DMS153 (cell line): ENCODE data around the gene SLC19A3.
"Not testable (repeated sequence)": the region's sequence is repeated elsewhere in the genome, so short reads cannot be mapped to it uniquely, and the experiment has no call there.

ENCODE experiments used
- DNase-seq: peaks from one replicate; lab custom pipeline; 2025; lab: John Stamatoyannopoulos, UW

The SLC19A3 gene

DNA sequence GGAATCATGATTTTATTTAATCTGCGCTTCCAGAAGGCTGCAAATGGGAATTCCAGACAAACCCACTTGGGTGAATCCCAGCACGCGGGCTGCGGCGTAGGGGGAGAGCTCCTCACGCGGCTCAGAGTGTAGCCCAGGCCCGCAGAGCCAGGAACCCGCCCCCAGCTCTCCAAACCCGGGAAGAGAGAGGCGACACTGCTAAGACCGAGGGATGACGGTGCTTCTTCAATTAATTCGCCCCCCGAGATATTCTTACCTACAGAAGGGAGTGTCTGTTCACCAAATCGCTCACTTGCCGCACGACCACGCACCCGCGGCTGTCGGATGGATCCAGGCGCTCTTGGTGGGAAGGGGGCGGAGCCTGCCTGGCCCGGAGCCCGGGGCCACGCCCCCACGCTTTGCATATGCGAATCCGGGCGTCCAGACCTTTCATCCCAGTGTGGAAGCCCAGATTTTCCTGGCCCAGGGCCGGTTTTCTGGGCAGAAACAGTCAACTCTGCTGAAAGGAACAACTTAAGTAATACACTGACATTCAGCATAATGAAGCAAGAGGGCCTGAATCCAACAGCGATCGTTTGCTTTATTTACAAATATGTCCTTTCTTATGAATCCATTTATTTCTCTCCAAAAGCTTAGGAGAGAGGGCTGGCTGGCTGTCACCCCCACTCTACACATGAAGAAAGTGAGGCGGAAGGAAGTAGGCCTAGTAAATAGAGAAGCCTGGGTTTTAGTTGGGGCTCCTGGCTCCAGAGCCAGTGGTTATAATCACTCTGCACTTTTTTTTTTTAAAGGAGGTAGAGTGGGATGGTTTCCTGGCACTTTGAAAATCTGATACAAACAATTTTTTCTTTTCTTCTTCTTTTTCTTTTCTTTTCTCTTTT, at the start of gene SLC19A3:
Gene SLC19A3, minus strand, starts transcription at position 342 of the 881 bp plus-strand sequence. CDS start 15,710 bp downstream, outside the sequence.
- no peak for DNase-seq

DNA sequence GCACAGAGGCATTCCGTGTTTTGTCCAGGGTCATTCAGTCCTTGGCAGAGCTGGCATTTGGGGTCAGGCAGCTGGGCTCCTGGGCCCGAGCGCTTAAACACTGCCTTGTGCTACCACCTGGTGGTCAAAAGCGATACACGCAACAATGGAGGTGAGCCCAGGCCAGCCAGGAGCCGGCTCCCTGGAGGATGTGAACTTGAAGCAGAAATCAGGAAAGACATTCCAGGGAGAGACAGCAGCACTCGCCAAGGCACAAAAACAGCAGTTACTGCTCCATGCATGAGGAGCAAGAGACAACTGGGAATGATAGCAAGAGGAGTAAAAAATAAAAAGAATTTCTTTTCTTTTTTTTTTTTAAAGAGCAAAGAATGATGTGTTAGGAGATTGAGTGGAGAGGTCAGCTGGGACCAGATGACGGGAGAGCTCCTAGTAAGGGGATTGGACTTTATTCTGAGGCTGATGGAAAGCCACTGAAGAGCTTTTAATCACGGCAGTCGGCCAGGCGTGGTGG, 48.6 kb upstream of the SLC19A3 start:
- DNase-seq = peak; percentile 18

DNA sequence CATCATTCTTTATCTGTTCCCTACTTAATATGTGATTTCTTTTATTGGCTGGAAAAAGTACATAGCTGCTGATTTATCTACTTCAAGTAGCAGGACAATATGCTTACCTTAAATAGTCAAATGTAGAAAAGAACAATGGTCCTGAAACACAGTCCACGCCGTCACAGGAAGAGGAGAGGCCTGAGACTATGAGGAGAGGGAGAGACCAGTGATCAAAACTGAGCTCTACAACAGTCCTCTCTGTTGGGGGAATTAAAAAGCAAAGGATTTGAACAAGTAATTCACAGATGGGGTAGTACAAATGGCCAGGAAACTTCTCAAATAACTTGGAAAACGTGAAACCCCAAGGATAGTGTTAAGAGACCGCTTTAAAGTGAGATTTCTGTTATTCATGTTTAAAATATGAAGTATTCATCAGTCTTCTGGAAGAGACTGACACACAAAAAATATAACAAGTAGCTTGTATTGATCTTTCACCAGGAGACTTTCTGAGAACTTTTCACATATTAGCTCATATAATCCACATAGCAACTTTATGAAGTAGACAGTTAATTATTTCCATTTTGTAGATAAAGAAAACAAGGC, 48.1 kb upstream of the SLC19A3 start:
- no peak for DNase-seq

DNA sequence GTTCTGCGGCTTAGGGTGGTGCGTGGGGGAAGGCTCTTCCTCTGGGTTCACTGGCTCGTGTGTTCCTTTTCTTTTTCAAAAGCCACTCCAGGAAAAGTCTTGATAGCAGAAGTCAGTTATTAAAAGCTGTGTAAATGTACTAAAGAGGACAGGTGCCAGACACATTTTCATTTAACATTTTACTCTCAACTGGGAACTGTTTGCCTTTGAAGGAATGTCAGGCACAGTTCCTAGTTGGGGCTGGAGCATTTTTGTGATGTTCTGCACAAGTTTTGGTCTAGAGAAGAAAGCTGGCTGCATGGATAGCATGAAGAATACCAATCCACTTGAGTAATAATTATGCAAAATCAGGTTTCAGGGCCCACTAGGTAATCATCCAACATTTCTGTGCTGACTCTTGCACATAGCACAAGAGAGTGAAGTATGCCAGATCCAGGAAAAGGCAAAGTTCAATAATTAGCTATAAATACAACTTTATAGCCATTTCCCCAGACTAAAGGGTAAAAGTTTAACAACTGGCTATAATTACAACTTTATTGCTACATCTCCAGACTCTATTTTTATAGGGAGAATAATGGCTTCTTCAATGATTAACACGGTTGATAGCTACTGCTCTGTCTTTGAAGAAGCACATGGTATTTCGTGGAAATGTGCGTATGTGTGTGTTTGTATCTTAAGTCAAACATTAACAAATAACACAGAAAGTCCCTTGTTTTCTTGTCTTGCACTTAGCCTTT, 44.1 kb upstream of the SLC19A3 start:
- DNase-seq = no peak

DNA sequence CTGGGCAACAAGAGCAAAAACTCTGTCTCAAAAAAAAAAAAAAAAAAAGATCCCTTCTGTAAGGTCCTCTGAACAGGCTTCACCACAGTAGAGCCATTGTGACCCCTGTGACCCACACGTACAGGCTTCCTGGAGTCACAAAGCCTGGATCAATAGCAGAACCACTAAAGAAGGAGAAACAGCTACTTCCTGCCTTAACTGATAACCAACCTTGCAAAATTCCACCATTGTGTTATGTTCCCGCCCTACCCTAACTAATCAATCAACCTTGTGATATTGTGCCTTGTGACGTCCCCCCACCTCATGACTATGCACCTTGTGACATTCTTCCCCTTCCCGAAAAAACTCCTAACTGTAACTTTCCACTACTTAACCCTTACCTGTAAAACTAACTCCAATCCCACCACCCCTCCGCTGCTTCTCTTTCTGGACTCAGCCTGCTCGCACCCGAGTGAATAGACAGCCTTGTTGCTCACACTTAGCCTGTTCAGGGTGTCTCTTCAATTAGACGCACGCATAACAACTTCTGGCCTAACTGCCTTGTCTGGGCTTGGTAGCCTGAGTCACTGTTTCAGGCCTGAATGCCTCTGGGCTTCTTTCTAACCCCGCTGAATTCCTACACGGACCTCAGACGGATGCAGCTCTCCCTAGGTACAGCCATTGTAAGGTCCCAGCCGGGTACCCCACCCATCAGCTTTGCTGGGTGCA, 41.7 kb upstream of the SLC19A3 start:
- no peak for DNase-seq

DNA sequence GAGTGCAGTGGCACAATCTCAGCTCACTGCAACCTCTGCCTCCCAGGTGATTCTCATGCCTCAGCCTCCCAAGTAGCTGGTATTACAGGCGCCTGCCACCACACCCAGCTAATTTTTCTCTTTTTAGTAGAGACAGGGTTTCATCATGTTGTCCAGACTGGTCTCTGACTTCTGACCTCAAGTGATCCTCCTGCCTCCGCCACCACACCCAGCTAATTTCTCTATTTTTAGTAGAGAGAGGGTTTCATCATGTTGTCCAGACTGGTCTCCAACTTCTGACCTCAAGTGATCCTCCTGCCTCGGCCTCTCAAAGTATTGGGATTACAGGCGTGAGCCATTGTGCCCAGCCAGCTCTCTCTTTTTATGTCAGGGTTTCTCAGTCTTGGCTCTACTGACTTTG, 38.4 kb upstream of the SLC19A3 start:
- DNase-seq = not testable (repeated sequence)

DNA sequence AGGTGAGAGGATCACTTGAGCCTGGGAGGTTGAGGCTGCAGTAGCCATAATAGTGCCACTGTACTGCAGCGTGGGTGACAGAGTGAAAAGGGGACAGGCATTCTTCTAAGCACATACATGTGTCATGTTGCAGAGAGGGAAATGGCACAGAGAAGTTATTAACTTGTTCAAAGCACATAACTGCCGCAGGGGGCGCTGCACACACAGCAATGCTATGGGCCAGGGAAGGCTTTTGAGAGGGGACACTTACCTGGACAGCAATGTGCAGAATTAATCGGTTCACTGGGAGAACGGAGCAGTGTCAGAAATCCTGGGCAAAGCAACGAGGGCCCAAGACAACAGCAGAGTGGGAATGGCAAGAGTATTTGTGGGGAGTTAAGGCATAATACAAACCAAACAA, 30.3 kb upstream of the SLC19A3 start:
- no peak for DNase-seq

DNA sequence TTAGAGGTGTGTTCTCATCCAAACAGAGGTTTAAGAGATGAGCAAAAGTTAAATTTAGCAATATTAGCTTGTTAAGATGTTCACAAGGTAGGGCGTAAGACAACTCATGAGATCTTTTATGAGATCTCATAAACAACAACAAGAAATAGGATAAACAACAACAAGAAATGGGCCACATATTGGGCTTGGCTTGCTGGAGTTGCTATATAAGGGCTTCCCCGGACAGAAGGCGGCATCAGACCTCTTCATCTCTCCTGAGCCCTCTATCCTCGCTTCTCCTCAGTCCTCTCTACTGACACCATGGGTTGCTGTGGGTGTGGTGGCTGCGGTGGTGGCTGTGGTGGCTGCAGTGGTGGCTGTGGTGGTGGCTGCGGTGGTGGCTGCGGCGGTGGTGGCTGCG, 27.8 kb upstream of the SLC19A3 start, which contains the start of gene SCYGR8:
Gene SCYGR8, plus strand, starts transcription at position 301 of the 400 bp plus-strand sequence. Its CDS starts 0 bp downstream, at position 301.
- no peak for DNase-seq

DNA sequence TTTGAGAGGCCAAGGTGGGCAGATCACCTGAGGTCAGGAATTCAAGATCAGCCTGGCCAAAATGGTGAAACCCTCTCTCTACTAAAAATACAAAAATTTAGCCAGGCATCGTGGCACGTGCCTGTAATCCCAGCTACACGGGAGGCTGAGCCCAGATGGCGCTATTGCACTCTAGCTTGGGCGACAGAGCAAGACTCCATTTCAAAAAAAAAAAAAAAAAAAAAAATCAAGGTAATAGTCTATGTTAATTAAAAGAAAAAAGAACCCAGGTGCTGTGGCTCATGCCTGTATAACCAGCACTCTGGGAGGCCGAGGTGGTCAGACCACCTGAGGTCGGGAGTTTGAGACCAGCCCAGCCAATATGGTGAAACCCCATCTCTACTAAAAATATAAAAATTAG, 22.9 kb upstream of the SLC19A3 start:
- not testable (repeated sequence) for DNase-seq

DNA sequence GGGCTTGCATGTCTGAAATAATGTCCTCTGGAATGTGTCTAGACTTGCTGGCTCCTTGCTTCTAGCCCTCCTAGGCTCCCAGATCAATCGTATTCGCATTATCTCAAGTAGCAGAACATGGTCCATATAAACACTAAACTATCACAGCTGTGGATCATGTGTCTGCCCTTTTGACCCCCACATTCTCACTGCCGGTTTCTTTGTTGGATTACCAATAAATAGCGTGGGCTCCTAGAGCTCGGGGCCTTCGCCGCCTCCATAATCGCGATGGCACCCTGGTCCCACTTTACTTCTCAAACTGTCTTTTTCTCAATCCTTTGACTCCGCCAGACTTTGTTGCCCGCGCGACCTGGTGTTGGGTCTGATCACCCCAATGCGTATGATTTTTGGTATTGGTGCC, 21.5 kb upstream of the SLC19A3 start:
- DNase-seq = no peak

DNA sequence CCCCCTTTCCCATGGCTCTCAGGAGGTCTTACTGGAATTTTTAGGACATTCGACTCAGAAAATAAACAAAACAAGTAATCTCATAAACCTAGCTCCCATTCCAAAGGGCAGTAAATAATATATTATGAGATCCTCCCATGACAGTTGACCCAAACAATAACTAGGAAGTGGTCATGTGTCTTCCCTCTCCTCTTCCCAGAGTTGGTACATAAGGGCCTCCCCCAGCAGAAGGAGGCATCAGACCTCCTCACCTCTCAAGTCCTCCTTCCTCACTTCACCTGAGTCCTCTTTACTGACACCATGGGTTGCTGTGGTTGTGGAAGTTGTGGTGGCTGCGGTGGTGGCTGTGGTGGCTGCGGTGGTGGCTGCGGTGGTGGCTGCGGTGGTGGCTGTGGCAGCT, 10.2 kb upstream of the SLC19A3 start, which contains the start of gene SCYGR7:
Gene SCYGR7, plus strand, starts transcription at position 301 of the 400 bp plus-strand sequence. Its CDS starts 0 bp downstream, at position 301.
- no peak for DNase-seq

DNA sequence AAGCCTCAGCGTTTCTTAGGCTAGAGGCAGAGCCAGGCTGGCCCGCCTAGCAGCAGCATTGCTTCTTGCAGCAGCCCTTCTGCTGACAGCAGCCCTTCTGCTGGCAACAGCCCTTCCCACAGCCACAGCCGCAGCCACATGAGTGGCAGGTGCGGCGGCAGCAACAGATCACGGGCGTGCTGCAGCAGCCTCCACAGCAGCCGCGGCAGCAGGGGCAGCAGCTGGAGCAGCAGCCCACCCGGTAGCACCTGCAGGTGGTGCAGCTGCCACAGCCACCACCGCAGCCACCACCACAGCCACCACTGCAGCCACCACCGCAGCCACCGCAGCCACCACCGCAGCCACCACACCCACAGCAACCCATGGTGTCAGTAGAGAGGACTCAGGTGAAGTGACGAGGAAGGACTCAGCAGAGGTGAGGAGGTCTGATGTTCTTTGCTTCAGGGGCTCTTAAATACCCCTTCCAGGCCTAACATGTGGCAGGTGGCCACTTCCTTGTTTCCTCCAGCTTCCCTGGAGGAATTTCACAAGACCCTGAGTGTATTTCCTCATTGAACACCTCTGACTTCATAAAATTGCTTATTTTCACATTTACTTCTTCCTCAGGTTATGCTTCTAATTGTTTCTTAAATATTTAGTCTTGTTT, 6.7 kb upstream of the SLC19A3 start, which contains the start of gene SCYGR6:
Gene SCYGR6, minus strand, starts transcription at position 364 of the 646 bp plus-strand sequence. Its CDS starts 0 bp downstream, at position 364.
- no peak for DNase-seq

DNA sequence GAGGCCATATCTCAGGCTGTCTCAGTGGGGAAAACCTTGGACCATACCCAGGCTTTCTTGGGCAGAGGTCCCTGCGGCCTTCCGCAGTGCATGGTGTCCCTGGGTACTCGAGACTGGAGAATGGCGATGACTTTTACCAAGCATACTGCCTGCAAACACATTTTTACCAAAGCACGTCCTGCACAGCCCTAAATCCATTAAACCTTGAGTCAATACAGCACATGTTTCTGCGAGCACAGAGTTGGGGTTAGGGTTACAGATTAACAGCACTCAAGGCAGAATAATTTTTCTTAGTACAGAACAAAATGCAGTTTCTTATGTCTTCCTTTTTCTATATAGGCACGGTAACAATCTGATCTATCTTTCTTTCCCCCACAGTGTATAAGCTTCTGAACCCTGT, 5.0 kb upstream of the SLC19A3 start:
- not testable (repeated sequence) for DNase-seq

DNA sequence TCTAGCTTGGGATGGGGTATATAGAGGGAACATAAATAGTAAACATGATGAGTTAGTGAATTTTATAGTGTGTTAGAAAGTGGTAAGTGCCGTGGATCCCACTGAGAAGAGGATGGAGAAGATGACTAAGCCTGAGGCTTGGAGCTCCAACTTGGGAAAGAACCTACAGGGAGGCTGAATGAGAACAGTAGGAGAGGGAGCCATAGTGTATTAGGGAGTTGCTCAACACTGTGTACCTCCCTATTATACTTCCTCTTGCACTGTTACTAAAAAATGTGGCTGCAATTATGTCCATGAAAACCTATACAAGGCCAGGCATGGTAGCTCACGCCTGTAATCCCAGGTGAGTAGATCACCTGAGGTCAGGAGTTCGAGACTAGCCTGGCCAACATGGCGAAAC, 2.9 kb upstream of the SLC19A3 start:
- no peak for DNase-seq

DNA sequence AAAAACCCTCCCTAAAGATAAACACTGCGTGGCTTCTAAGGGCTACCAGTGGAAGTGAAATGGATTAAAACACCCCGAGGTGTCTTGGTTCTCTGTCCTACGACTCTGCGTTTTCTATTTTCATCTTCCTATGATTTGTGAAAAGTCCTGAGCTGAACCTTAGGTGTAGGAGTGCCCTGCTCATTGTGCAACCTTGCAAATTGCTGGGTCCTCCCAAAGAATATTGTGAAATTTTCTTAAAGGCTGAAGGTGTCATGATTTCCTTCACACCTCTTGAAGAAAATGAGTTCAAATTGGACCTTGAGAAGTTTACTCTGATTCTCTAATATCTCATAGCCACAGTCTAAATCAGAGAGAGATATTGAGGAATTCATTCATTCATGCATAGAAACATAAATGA, 1.8 kb upstream of the SLC19A3 start:
- no peak for DNase-seq

DNA sequence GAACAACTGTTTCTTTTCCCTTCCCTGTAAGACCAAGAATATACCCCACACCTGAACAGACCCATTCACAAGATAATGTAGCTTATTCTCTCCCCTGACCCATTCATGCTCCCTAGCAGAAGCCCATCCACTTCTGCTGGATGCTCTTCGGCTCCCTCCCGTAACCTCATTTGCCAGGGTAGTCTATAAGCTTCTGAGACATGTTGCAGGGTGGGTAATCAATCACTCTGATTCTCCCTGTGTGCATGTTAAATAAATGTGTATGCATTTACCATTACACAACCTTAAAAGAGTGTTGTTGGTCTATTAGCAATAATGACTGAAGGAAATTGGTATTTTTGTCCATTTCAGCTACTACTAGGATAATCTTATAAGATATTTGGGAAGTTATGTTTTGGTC, 1.3 kb downstream of the SLC19A3 start:
- DNase-seq = no peak

DNA sequence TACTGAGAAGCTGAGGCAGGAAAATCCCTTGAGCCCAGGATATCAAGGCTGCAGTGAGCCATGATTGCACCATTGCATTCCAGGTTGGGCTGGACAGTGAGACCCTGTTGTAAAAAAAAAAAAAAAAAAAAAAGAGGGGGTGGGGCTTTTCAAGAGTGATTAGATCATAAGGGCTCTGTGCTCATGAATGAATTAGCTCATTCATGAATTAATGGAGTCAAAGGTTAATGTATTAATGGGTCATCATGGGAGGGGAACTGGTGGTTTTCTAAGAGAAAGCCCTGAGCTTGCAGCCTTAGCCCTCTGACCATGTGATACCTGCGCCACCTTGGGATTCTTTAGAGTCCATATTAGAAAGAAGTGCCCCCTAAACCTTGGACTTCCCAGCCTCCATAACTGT, 4.5 kb downstream of the SLC19A3 start:
- DNase-seq = no peak

DNA sequence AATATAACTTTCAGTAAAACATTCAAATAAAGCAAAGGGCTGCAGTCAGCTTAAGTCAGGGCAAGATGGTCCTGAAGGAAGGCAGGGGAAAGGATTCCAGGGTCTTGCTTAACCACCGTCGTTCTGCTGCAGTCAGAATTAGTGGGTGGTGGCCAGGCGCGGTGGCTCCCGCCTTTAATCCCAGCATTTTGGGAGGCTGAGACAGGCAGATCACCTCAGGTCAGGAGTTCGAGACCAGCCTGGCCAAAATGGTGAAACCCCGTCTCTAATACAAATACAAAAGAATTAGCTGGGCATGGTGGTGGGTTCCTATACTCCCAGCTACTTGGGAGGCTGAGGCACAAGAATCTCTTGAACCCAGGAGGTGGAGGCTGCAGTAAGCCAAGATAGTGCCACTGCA, 6.8 kb downstream of the SLC19A3 start:
- no peak for DNase-seq

DNA sequence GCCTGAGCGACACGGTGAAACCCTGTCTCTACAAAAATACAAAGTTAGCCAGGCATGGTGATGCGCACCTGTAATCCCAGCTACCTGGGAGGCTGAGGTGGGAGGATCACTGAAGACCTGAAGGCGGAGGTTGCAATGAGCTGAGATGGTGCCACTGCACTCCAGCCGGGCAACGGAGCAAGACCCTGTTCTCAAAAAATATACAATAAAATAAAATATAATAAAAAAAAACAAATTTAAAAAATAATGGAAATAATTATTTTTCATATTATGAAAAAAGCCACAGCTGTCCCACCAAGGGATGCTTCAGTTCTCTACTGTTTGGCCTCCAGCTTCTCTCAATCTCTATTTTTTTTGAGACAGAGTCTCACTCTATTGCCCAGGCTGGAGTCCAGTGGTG, 10.4 kb downstream of the SLC19A3 start:
- no peak for DNase-seq

DNA sequence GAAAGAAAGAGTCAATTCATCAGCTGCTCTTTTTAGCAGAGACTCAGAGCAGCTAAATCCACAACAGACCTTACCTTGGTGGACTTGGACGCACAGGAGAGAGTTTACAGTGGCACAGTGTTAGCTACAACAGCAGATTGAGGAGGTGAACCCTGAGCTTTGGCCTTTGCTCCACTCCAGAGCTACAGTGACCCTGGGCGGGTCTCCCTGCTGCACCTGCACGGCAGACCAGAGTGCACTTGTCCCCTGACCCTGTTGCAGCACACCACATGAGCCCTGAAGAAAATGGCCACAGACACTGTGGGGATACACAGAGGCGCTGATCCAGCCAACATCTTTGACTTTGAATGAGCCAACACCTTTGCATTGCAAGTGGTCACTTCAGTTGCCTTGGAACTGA, 11.0 kb downstream of the SLC19A3 start:
- no peak for DNase-seq

DNA sequence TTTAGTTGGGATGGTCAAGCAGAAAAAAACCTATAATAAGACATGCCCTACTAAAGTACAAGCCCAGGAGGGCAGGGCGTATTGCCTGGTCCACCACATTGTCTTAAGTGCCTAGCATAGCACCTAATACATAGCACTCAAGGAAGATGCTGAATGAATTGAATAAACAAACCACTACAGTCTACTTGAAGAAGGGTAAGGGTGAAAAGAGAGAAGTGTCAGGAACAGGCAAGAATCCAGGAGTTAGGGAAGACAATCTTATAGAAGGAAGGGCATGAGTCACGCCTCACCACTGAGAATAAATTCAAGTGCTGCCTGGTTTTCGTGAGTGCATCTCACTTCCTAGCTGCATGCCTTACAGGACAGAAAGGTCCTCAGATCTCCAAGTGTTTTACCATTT, 13.9 kb downstream of the SLC19A3 start:
- no peak for DNase-seq
